Measurements from ENCODE around the gene TIMD4. TPM values are rescaled to one million over a fixed set of nuclear protein-coding genes. Genes with fewer than 3 reads are reported as not detected.

The TIMD4 gene
- 1 to 10 TPM in 1 of 3 donors, under 1 TPM in 2; 0.72 to 4.1 (median 0.73) TPM for total RNA-seq
- long read RNA-seq, donor 1, result 0 reads
- long read RNA-seq, donor 2, result 0 reads

GRCh38 chr5:156963125-156963524 lies at the start of gene TIMD4:
Gene TIMD4, minus strand, starts transcription at chr5:156963226. Its CDS starts 28 bp downstream, at chr5:156963198.
- ATAC-seq (no peak), DNase-seq (no peak)
- H3K36me3 ChIP-seq (ENCODE audit: low read depth), result no peaks in the 10 kb centered on the region
- no peaks in the 10 kb centered on the region for H3K9me3 ChIP-seq
- TF ChIP-seq, protein P1, sequence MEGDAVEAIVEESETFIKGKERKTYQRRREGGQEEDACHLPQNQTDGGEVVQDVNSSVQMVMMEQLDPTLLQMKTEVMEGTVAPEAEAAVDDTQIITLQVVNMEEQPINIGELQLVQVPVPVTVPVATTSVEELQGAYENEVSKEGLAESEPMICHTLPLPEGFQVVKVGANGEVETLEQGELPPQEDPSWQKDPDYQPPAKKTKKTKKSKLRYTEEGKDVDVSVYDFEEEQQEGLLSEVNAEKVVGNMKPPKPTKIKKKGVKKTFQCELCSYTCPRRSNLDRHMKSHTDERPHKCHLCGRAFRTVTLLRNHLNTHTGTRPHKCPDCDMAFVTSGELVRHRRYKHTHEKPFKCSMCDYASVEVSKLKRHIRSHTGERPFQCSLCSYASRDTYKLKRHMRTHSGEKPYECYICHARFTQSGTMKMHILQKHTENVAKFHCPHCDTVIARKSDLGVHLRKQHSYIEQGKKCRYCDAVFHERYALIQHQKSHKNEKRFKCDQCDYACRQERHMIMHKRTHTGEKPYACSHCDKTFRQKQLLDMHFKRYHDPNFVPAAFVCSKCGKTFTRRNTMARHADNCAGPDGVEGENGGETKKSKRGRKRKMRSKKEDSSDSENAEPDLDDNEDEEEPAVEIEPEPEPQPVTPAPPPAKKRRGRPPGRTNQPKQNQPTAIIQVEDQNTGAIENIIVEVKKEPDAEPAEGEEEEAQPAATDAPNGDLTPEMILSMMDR (IDR thresholded peaks at IDR 0.05), result no peak
- H3K4me3 ChIP-seq, result no peak within 1 kb of the TSS
- intact Hi-C loops (cut with DNase I, micrococcal nuclease), result no loop called here
- H3K4me1 ChIP-seq (ENCODE audit: low read depth), result no peaks in the 10 kb centered on the region

DNA sequence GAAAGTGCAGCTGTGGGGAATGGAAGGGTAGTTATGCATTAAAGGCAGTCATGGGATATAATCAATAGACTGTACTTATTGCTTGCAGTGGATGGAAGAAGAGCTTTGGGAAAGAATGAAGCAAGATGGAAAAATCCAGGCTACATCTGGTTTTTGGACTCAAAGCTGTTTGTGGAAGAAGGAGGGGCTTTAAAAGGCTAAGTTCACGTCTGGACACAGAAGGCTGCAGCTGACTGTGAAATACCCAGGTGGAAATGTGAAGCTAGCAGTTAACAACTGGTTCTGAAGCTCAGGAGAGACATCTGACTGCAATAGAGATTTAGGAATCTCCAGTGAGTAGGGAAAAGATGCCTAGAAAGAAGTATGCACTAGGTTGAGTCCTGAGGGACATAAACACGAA lies 43.2 kb upstream of the TIMD4 start:
- H3K9me3 ChIP-seq, result no peaks in the 10 kb centered on the region
- H3K4me3 ChIP-seq, result no peak overlapping the region
- ATAC-seq, result no peak
- intact Hi-C loops (cut with DNase I, micrococcal nuclease), result no loop called here
- H3K4me1 ChIP-seq (ENCODE audit: low read depth), result no peaks in the 10 kb centered on the region
- TF ChIP-seq, protein P1 (IDR thresholded peaks at IDR 0.05), result no peak
- no peaks in the 10 kb centered on the region for H3K36me3 ChIP-seq (ENCODE audit: low read depth)
- DNase-seq, result no peak

GRCh38 chr5:157004893-157005551 lies 42.0 kb upstream of the TIMD4 start:
- no peak overlapping the region for H3K4me3 ChIP-seq
- peaks cover 10% of the 10 kb centered on the region for H3K9me3 ChIP-seq
- DNase-seq (no peak), ATAC-seq (no peak)
- TF ChIP-seq, protein P1 (IDR thresholded peaks at IDR 0.05), result no peak
- intact Hi-C loops (cut with DNase I, micrococcal nuclease), result no loop called here
- no peaks in the 10 kb centered on the region for H3K4me1 ChIP-seq (ENCODE audit: low read depth)
- H3K36me3 ChIP-seq (ENCODE audit: low read depth), result no peaks in the 10 kb centered on the region

- DNase-seq, result no peak
- intact Hi-C loops (cut with DNase I, micrococcal nuclease), result no loop called here
- ATAC-seq, result no peak
- Histone ChIP-seq H3K36me3 (ENCODE audit: low read depth) (no peaks in the 10 kb centered on the region), H3K4me1 (ENCODE audit: low read depth) (no peaks in the 10 kb centered on the region), H3K4me3 (no peak overlapping the region), H3K9me3 (no peaks in the 10 kb centered on the region)
- TF ChIP-seq, protein P1 (IDR thresholded peaks at IDR 0.05), result no peak
Measured at GRCh38 chr5:156991714-156992113, 28.7 kb upstream of the TIMD4 start.

- no peaks in the 10 kb centered on the region for H3K36me3 ChIP-seq (ENCODE audit: low read depth)
- intact Hi-C loops (cut with DNase I, micrococcal nuclease), result no loop called here
- H3K4me1 ChIP-seq (ENCODE audit: low read depth), result no peaks in the 10 kb centered on the region
- TF ChIP-seq, protein P1 (IDR thresholded peaks at IDR 0.05), result no peak
- ATAC-seq (no peak), DNase-seq (no peak)
- no peak overlapping the region for H3K4me3 ChIP-seq
- H3K9me3 ChIP-seq, result no peaks in the 10 kb centered on the region
Measured at GRCh38 chr5:156984064-156984463, 21.0 kb upstream of the TIMD4 start.

Data from mucosa of descending colon (tissue), 3 donors.